HG02798 (cell line): ENCODE measurements around the gene DUSP6.

ENCODE experiments used
- ATAC-seq: cut with Tn5 transposase; IDR thresholded peaks from one replicate; pipeline ENCODE4 v1.9.1; 2021; ENCODE audit warnings: mild to moderate bottlenecking; ENCODE audit not compliant: unreplicated experiment, poor library complexity

The DUSP6 gene

DNA sequence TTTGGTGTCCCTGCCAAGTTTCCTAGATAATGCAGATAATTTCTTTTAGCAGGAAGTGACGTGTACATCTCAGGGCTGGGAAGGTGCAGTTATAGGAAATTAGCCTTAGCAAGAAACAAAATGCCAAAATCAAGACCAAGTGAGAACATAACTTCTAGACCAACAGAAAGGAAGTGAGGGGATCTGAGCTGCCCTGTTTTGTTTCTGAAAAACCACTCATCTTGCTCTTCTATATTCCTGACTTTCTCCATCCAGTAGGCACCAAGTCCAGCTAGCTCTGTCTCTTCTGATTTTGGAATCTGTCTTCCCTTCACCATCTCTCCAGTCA is 23.9 kb upstream of the DUSP6 start:
- ATAC-seq: peak; percentile 8

- no peak for ATAC-seq
These were observed 21.7 kb upstream of the DUSP6 start for GRCh38 chr12:89373763-89374572.

GRCh38 chr12:89372584-89373370 is 20.5 kb upstream of the DUSP6 start:
- ATAC-seq: no peak

DNA sequence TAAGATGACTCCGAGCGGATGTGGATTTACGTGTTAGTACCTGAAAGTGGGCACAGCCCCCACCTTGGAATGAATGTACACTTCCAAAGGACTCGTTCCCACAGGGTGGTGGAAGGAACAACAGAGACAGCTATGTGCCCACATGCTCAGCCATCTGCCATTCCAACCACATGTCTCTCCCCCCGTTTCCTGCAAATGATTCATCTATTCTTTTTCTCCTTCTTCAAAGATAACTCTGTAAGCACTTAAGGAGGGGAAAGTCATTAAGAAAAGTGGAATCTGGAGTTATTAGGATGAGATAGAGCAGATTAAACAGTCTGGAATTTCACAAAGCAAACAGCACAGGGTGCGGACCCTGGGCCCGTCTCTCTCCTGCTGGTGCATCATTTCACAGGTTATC is 18.5 kb upstream of the DUSP6 start:
- no peak for ATAC-seq

- no peak for ATAC-seq
These were observed 18.1 kb upstream of the DUSP6 start for GRCh38 chr12:89370421-89370831.

GRCh38 chr12:89369166-89369565 is 16.9 kb upstream of the DUSP6 start:
- ATAC-seq: no peak

DNA sequence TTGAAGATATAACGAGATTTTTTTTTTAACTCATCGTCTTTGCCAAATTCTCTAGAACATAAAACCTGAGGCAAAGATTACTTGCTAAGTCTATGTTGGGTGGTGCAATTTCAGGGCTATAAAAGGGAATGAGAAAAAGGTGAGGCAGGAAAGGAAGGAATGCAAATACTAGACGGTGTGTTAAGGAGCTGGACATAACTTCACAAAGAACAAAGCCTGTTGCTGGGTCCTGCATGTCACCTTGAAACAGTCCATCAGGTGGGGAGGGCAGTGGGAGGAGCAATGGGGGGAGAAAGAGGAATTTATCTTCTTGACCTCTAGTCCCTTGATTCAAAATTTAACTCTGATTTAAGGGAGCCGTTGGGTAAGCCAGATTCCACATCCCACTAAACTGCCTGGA is 16.1 kb upstream of the DUSP6 start:
- no peak for ATAC-seq

- no peak for ATAC-seq
These were observed 14.5 kb upstream of the DUSP6 start for GRCh38 chr12:89366676-89367364.

GRCh38 chr12:89364631-89365030 is 12.3 kb upstream of the DUSP6 start:
- no peak for ATAC-seq

DNA sequence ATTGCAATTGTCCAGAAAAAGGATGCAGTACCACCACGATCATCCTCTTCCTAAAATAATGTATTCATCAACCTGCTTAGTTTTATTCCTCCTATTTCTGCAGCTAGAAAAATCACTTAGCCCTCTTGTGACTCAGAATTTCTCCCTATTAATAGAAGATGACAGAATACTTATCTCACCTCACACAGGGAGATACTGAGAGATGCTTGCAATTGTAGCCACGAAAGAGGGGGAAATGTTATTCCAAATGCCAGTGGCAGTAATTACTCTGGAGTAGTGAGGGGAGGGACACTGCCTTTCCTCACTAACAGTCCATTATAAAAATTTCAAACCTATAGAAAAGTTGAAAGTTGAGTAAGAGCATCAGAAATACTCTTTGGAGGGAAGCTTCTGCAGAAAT is 11.8 kb upstream of the DUSP6 start:
- ATAC-seq: no peak

- ATAC-seq: no peak
These were observed 11.3 kb upstream of the DUSP6 start for GRCh38 chr12:89363582-89363981.

GRCh38 chr12:89363084-89363483 is 10.8 kb upstream of the DUSP6 start:
- ATAC-seq: no peak

DNA sequence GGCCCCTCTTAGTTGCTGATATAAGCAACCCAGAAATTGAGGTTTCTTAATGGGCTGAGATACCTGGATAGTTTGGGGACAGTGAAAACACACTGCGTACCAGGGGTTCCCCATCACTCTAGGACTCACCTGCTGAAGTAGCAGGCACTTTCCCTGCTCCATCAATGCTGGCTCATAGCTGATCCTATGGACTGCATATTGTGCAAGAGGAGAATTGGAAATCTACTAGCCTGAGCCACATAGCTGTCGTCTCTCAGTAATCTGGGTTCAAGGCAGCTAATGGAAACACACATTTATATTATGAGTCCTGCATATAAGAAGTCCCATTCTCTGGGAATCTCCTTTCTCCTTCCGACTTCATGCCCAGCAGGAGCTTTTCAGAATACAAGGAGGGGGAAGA is 7.3 kb upstream of the DUSP6 start:
- no peak for ATAC-seq

DNA sequence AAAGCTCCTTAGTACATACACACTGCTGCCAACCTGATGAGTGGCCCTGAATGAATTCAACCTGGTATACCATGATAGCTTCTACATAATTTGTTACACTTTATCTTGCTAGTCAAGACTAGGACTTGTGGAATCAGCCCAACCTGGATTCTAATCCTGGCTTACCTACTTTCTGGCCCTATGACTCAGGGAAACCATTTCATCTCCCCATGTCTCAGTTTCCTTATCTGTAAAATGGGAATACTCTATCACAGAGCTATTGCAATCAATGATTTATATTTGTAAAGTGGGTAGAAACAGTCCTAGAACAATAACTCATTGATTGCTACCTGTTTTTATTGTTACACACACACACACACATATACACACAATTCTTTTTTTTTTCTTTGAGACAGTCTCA is 6.5 kb upstream of the DUSP6 start:
- ATAC-seq: no peak

DNA sequence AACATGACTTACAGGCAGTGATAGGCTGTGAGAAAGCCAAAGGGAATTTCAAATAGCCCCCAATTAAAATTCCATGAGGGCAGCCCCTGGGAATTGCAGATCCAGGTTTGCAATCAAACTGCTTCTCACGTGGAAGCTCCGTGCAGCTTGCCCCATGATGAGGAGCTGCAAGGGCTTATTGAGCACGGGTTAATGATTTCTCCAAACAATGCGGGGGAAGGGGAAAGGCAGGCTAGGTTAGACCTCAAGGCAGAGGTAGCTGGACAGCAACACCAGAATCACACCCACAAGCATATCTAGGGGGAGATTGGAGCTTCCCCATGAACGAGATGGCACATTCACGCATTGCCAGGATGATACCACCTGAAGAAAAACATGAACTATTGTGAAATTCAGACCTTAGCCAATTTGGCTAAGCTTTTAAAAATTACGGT is 5.0 kb upstream of the DUSP6 start:
- no peak for ATAC-seq

GRCh38 chr12:89356069-89356665 is 3.9 kb upstream of the DUSP6 start:
- no peak for ATAC-seq

GRCh38 chr12:89355243-89356068 is 3.2 kb upstream of the DUSP6 start:
- no peak for ATAC-seq

GRCh38 chr12:89354612-89355067 is 2.3 kb upstream of the DUSP6 start:
- ATAC-seq: no peak

DNA sequence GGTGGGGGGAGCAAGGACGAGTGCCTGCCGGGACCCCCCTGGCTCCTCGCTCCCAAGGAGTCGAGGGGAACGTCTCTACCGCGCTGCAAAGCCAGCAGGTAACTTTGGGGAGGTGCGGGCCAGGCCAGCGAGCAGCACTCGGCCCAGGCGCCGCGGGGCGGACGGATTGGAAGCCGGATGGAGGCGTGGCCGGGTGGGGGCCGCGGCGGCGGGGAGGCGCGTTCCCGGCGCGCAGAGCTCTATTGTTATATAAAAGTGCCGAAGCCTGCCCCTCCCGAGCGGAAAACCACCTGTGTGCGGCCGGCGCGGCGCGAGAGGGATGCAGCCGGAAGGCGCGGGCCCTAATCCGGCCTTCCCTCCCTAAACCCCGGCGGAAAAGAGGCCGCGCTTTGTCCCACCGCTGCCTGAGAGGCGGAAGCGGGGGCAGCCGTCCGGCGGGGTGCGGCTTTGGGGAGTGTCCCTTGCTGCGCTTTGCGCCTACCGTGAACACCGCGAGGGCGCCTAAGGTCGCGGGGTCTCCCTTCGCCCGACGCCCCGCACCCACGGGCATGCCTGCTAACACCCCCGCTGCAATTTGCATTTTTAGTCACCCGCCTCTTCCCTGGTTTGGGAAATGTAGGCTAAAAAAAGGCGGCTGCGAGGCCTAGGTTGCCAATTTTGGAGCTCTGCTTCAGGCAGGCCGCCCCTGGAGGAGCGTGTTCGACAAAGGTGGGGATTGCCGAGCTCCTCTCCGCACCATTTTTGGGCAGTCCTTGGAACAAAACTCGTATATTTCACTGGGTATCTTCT is 1.7 kb upstream of the DUSP6 start:
- ATAC-seq: peak; percentile 32
